Mesenchymal stem cell (in vitro differentiated cells and primary cell): ENCODE measurements around the gene ABHD2.
"Not testable (repeated sequence)": the region's sequence is repeated elsewhere in the genome, so short reads cannot be mapped to it uniquely, and the experiment has no call there.

Experiments used
- DNase-seq: peaks from one replicate; pipeline ENCODE4 v3.0.0-alpha.2; 2013
- H2AFZ ChIP-seq: one replicate; pipeline ENCODE4 v1.6.1; 2013; ENCODE audit warnings: low read depth, mild to moderate bottlenecking, control low read depth, inconsistent platforms, low read length, moderate library complexity
- H2AK5ac ChIP-seq: 2 replicates; pipeline ENCODE4 v1.6.1; 2013; ENCODE audit warnings: low read length, moderate library complexity, mild to moderate bottlenecking, inconsistent platforms; ENCODE audit not compliant: severe bottlenecking
- H2BK120ac ChIP-seq: one replicate; pipeline ENCODE4 v1.6.1; 2013; ENCODE audit warnings: low read depth, mild to moderate bottlenecking, inconsistent platforms, low read length, moderate library complexity
- H2BK12ac ChIP-seq, 2 experiments: one replicate each; pipeline ENCODE4 v1.6.1; 2013; ENCODE audit warnings: inconsistent platforms in 2 of 2, low read length in 2 of 2, mild to moderate bottlenecking in 2 of 2, moderate library complexity in 2 of 2, control low read depth in 1 of 2
- H2BK15ac ChIP-seq: one replicate; pipeline ENCODE4 v1.6.1; 2013; ENCODE audit warnings: mild to moderate bottlenecking, low read depth, inconsistent platforms; ENCODE audit not compliant: poor library complexity, severe bottlenecking
- H2BK5ac ChIP-seq: 2 replicates; pipeline ENCODE4 v1.6.1; 2013; ENCODE audit warnings: low read depth, mild to moderate bottlenecking, low read length, control low read depth, inconsistent platforms; ENCODE audit not compliant: poor library complexity, severe bottlenecking
- H3K14ac ChIP-seq, 2 experiments: one replicate each; pipeline ENCODE4 v1.6.1; 2013; ENCODE audit warnings: inconsistent platforms in 2 of 2, low read length in 2 of 2, control low read depth in 1 of 2, mild to moderate bottlenecking in 1 of 2, moderate library complexity in 1 of 2
- H3K18ac ChIP-seq, 2 experiments: one replicate each; pipeline ENCODE4 v1.6.1; 2013; ENCODE audit warnings: inconsistent platforms in 2 of 2, low read length in 2 of 2, control low read depth in 1 of 2, low read depth in 1 of 2, mild to moderate bottlenecking in 1 of 2
- H3K23ac ChIP-seq, 2 experiments: one replicate each; pipeline ENCODE4 v1.6.1; 2013; ENCODE audit warnings: inconsistent platforms in 2 of 2, low read length in 2 of 2, mild to moderate bottlenecking in 2 of 2, moderate library complexity in 2 of 2, control low read depth in 1 of 2
- H3K27ac ChIP-seq: 2 replicates; pipeline ENCODE4 v1.5.1; 2013; ENCODE audit warnings: mild to moderate bottlenecking, moderate library complexity, low read length, control low read depth, inconsistent platforms; ENCODE audit not compliant: poor library complexity, severe bottlenecking
- H3K27me3 ChIP-seq, 2 experiments: 2 replicates each; pipeline versions ENCODE4 v1.6.1 to v1.7.0; 2013; ENCODE audit warnings: low read length in 2 of 2, mild to moderate bottlenecking in 2 of 2, moderate library complexity in 2 of 2, control low read depth in 1 of 2, inconsistent platforms in 1 of 2; ENCODE audit not compliant: control insufficient read depth in 1 of 2, insufficient read depth in 1 of 2
- H3K36me3 ChIP-seq, 2 experiments: 2 replicates each; pipeline versions ENCODE4 v1.6.1 to v1.7.0; 2013; ENCODE audit warnings: low read length in 2 of 2, control low read depth in 1 of 2, inconsistent platforms in 1 of 2, low read depth in 1 of 2, mild to moderate bottlenecking in 1 of 2; ENCODE audit not compliant: insufficient read depth in 2 of 2, control insufficient read depth in 1 of 2
- H3K4ac ChIP-seq, 2 experiments: one replicate each; pipeline ENCODE4 v1.6.1; 2013; ENCODE audit warnings: inconsistent platforms in 2 of 2, low read length in 2 of 2, mild to moderate bottlenecking in 2 of 2, moderate library complexity in 2 of 2, control low read depth in 1 of 2, low read depth in 1 of 2
- H3K4me1 ChIP-seq: 2 replicates; pipeline ENCODE4 v1.6.1; 2013; ENCODE audit warnings: low read depth, low read length, control low read depth; ENCODE audit not compliant: control insufficient read depth, insufficient read depth
- H3K4me2 ChIP-seq: 2 replicates; pipeline ENCODE4 v1.6.1; 2013; ENCODE audit warnings: low read length, mild to moderate bottlenecking, inconsistent platforms; ENCODE audit not compliant: poor library complexity, severe bottlenecking
- H3K4me3 ChIP-seq, 2 experiments: 2 replicates each; pipeline versions ENCODE4 v1.5.1 to v1.7.0; 2013; ENCODE audit warnings: low read length in 2 of 2, mild to moderate bottlenecking in 2 of 2, control low read depth in 1 of 2, low read depth in 1 of 2; ENCODE audit not compliant: insufficient read depth in 1 of 2
- H3K79me1 ChIP-seq: replicated peaks from 2 replicates; pipeline ENCODE4 v1.6.1; 2013; ENCODE audit warnings: mild to moderate bottlenecking, control low read depth, low read length, inconsistent platforms; ENCODE audit not compliant: poor library complexity, severe bottlenecking
- H3K9ac ChIP-seq: 2 replicates; pipeline ENCODE4 v1.7.0; 2013; ENCODE audit warnings: mild to moderate bottlenecking, low read length, moderate library complexity
- H3K9me3 ChIP-seq: 2 replicates; pipeline ENCODE4 v1.7.0; 2013; ENCODE audit warnings: mild to moderate bottlenecking, low read length; ENCODE audit not compliant: control insufficient read depth
- H4K8ac ChIP-seq: one replicate; pipeline ENCODE4 v1.6.1; 2013; ENCODE audit warnings: inconsistent platforms, mild to moderate bottlenecking, low read length, moderate library complexity
- H4K91ac ChIP-seq: one replicate; pipeline ENCODE4 v1.6.1; 2013; ENCODE audit warnings: mild to moderate bottlenecking, low read length, inconsistent platforms
- WGBS: methylation state at CpG from one replicate; pipeline ENCODE4 v1.1.7; 2013; ENCODE audit warnings: mixed read lengths; 5-methylcytosine and 5-hydroxymethylcytosine counted together

ABHD2 gene

GRCh38 chr15:89120479-89121000 is 32.3 kb downstream of the ABHD2 start:
- 97% methylated on average over 13 of the region's 13 CpGs for WGBS
- H3K4ac ChIP-seq, H3K4me2 ChIP-seq, H3K23ac ChIP-seq, H2AK5ac ChIP-seq, H4K91ac ChIP-seq, DNase-seq, H2BK15ac ChIP-seq, H4K8ac ChIP-seq, H3K27ac ChIP-seq, H3K4me1 ChIP-seq, H3K14ac ChIP-seq, H2BK5ac ChIP-seq, H2BK120ac ChIP-seq, H3K4me3 ChIP-seq, H2AFZ ChIP-seq, H3K27me3 ChIP-seq, H3K18ac ChIP-seq, H3K9me3 ChIP-seq, H2BK12ac ChIP-seq: not testable (repeated sequence)
- peaks cover 8 to 82% of the 10 kb centered on the region in 2 experiments for H3K36me3 ChIP-seq
- H3K9ac ChIP-seq = peak overlapping the region; percentile 84
- peaks cover 15% of the 10 kb centered on the region for H3K79me1 ChIP-seq

GRCh38 chr15:89121414-89121813 is 33.2 kb downstream of the ABHD2 start:
- H3K4me1 ChIP-seq = peaks cover 5% of the 10 kb centered on the region
- H3K14ac ChIP-seq = no peak overlapping the region
- no peak overlapping the region for H3K23ac ChIP-seq
- H2BK12ac ChIP-seq = no peak overlapping the region
- H3K4me3 ChIP-seq = no peak overlapping the region
- H2BK15ac ChIP-seq = no peak overlapping the region
- H3K18ac ChIP-seq = no peak overlapping the region
- peak overlapping the region; percentile 84 for H3K9ac ChIP-seq
- no peaks in the 10 kb centered on the region for H3K9me3 ChIP-seq
- no peak overlapping the region for H3K4me2 ChIP-seq
- peaks cover 11% of the 10 kb centered on the region for H3K79me1 ChIP-seq
- no peak overlapping the region for H2BK120ac ChIP-seq
- WGBS = 49% methylated on average over 2 of the region's 3 CpGs
- no peak overlapping the region for H2AK5ac ChIP-seq
- H3K27ac ChIP-seq = no peak overlapping the region
- no peak overlapping the region for H2BK5ac ChIP-seq
- H4K91ac ChIP-seq = no peak overlapping the region
- peaks cover 4 to 82% of the 10 kb centered on the region in 2 experiments for H3K36me3 ChIP-seq
- H4K8ac ChIP-seq = no peak overlapping the region
- H3K4ac ChIP-seq = no peak overlapping the region
- H3K27me3 ChIP-seq = no peaks in the 10 kb centered on the region
- H2AFZ ChIP-seq = no peak overlapping the region
- no peak for DNase-seq

GRCh38 chr15:89122505-89123180 is 34.4 kb downstream of the ABHD2 start:
- H2BK120ac ChIP-seq = no peak overlapping the region
- no peak overlapping the region for H3K18ac ChIP-seq
- no peak overlapping the region for H3K14ac ChIP-seq
- no peak overlapping the region for H3K9ac ChIP-seq
- no peak overlapping the region for H3K4me3 ChIP-seq
- no peak overlapping the region for H3K27ac ChIP-seq
- peaks cover 8% of the 10 kb centered on the region for H3K4me1 ChIP-seq
- no peak overlapping the region for H2AFZ ChIP-seq
- H4K8ac ChIP-seq = no peak overlapping the region
- H3K36me3 ChIP-seq = peaks cover 4 to 83% of the 10 kb centered on the region in 2 experiments
- H2AK5ac ChIP-seq = peak overlapping the region; percentile 67
- no peaks in the 10 kb centered on the region for H3K9me3 ChIP-seq
- H2BK15ac ChIP-seq = no peak overlapping the region
- H3K4ac ChIP-seq = no peak overlapping the region
- WGBS = 76% methylated on average over 3 of the region's 4 CpGs
- no peak overlapping the region for H2BK5ac ChIP-seq
- no peaks in the 10 kb centered on the region for H3K27me3 ChIP-seq
- no peak overlapping the region for H3K23ac ChIP-seq
- H3K79me1 ChIP-seq = peaks cover 14% of the 10 kb centered on the region
- no peak overlapping the region for H4K91ac ChIP-seq
- H3K4me2 ChIP-seq = no peak overlapping the region
- H2BK12ac ChIP-seq = no peak overlapping the region
- no peak for DNase-seq

DNA sequence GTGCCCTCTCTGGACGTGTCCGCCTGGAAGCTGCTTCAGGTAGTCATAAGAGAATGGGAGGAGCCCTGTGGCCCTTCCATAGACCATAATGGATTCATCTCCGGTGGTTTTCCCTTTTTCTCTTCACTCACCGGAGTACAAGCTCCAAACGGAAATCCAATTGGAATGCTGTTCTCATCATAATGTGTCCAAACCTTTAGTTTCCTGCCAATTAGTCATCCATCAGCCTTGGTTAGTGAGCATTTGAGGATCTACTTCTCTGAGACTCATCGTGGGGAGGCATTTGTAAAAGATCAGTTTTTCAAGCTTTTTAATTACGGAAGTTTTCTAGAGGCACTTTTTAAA is 34.9 kb downstream of the ABHD2 start:
- Histone ChIP-seq H3K27ac (no peak overlapping the region), H3K23ac (no peak overlapping the region), H2BK120ac (no peak overlapping the region), H3K27me3 (no peaks in the 10 kb centered on the region), H2BK12ac (no peak overlapping the region), H3K4me3 (no peak overlapping the region), H4K8ac (no peak overlapping the region), H3K36me3 (peaks cover 4 to 83% of the 10 kb centered on the region in 2 experiments), H2BK5ac (no peak overlapping the region), H3K9me3 (no peaks in the 10 kb centered on the region), H3K14ac (no peak overlapping the region), H3K4me2 (no peak overlapping the region), H3K79me1 (peaks cover 17% of the 10 kb centered on the region), H4K91ac (no peak overlapping the region), H2AK5ac (no peak overlapping the region), H3K9ac (peak overlapping the region; percentile 8), H3K4ac (no peak overlapping the region), H2AFZ (no peak overlapping the region), H2BK15ac (no peak overlapping the region), H3K4me1 (peaks cover 8% of the 10 kb centered on the region), H3K18ac (no peak overlapping the region)
- DNase-seq = no peak
- 83% methylated on average over 7 of the region's 7 CpGs for WGBS
